Measurements from ENCODE around the gene CPLX1. TPM values are rescaled to one million over a fixed set of nuclear protein-coding genes. Genes with fewer than 3 reads are reported as not detected.

Gene CPLX1
- total and polyA plus RNA-seq, 9 donors: 0.47 to 10.2 (median 2.3) TPM

GRCh38 chr4:792626-793092 is 33.3 kb downstream of the CPLX1 start:
- no peak for TF ChIP-seq CTCF (IDR thresholded peaks at IDR 0.05)
- TF ChIP-seq POLR2A (IDR thresholded peaks at IDR 0.05): no peak
- no peak for TF ChIP-seq EP300 (IDR thresholded peaks at IDR 0.05)
- no peaks in the 10 kb centered on the region for H3K36me3 ChIP-seq
- DNase-seq: peak in 1 of 5 donors; percentile 30
- no peaks in the 10 kb centered on the region for H3K9me3 ChIP-seq
- no peak overlapping the region for H3K27ac ChIP-seq
- H3K4me1 ChIP-seq (ENCODE audit: insufficient read depth): peaks cover 11% of the 10 kb centered on the region
- no peaks in the 10 kb centered on the region for H3K27me3 ChIP-seq
- intact Hi-C loops (cut with DNase I): no loop called here
- WGBS, 3 donors: 10 to 20% (median 16%) methylated on average over 16 to 17 of the region's 17 CpGs
- peak overlapping the region; percentile 38 for H3K4me3 ChIP-seq

GRCh38 chr4:791898-792625 is 33.9 kb downstream of the CPLX1 start:
- peak in 4 of 5 donors; percentile 71 to 85 (median 76) for DNase-seq
- peak overlapping the region in 1 of 2 donors; percentile 40 for H3K27ac ChIP-seq
- peak overlapping the region; percentile 38 for H3K4me3 ChIP-seq

GRCh38 chr4:791252-791897 is 34.6 kb downstream of the CPLX1 start:
- H3K27ac ChIP-seq: peak overlapping the region in 1 of 2 donors; percentile 40
- H3K27me3 ChIP-seq: no peaks in the 10 kb centered on the region
- intact Hi-C loops (cut with DNase I): no loop called here
- H3K36me3 ChIP-seq: no peaks in the 10 kb centered on the region
- WGBS, 3 donors: 32 to 44% (median 40%) methylated on average over 25 to 29 of the region's 29 CpGs
- TF ChIP-seq CTCF (IDR thresholded peaks at IDR 0.05) (no peak), POLR2A (IDR thresholded peaks at IDR 0.05) (no peak), EP300 (IDR thresholded peaks at IDR 0.05) (no peak)
- H3K9me3 ChIP-seq: no peaks in the 10 kb centered on the region
- peaks cover 13% of the 10 kb centered on the region for H3K4me1 ChIP-seq (ENCODE audit: insufficient read depth)
- peak overlapping the region; percentile 38 for H3K4me3 ChIP-seq
- peak in 1 of 5 donors; percentile 42 for DNase-seq

More at GRCh38 chr4:791898-792625, 33.9 kb downstream of the CPLX1 start:
- no peaks in the 10 kb centered on the region for H3K36me3 ChIP-seq
- peaks cover 11% of the 10 kb centered on the region for H3K4me1 ChIP-seq (ENCODE audit: insufficient read depth)
- H3K27me3 ChIP-seq: no peaks in the 10 kb centered on the region
- TF ChIP-seq EP300 (IDR thresholded peaks at IDR 0.05) (no peak), POLR2A (IDR thresholded peaks at IDR 0.05) (no peak), CTCF (IDR thresholded peaks at IDR 0.05) (no peak)
- 0 to 6% (median 1%) methylated on average over 15 to 50 of the region's 50 CpGs for WGBS, 3 donors
- H3K9me3 ChIP-seq: no peaks in the 10 kb centered on the region
- intact Hi-C loops (cut with DNase I): no loop called here

- H3K27me3 ChIP-seq: no peaks in the 10 kb centered on the region
- TF ChIP-seq CTCF (IDR thresholded peaks at IDR 0.05) (no peak), EP300 (IDR thresholded peaks at IDR 0.05) (no peak), POLR2A (IDR thresholded peaks at IDR 0.05) (no peak)
- intact Hi-C loops (cut with DNase I): no loop called here
- H3K36me3 ChIP-seq: no peaks in the 10 kb centered on the region
- no peaks in the 10 kb centered on the region for H3K9me3 ChIP-seq
- no peak for DNase-seq
- H3K27ac ChIP-seq: no peak overlapping the region
- H3K4me1 ChIP-seq (ENCODE audit: insufficient read depth): peaks cover 14% of the 10 kb centered on the region
- WGBS, 3 donors: 47 to 65% (median 63%) methylated on average over 8 of the region's 8 CpGs
- H3K4me3 ChIP-seq: no peak overlapping the region
These were observed 35.5 kb downstream of the CPLX1 start for GRCh38 chr4:790466-790820.

All from ovary (tissue), 9 donors.